ENCODE data around the gene C17orf67.

Gene C17orf67, protein sequence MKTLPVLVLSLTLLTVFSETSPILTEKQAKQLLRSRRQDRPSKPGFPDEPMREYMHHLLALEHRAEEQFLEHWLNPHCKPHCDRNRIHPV

DNA sequence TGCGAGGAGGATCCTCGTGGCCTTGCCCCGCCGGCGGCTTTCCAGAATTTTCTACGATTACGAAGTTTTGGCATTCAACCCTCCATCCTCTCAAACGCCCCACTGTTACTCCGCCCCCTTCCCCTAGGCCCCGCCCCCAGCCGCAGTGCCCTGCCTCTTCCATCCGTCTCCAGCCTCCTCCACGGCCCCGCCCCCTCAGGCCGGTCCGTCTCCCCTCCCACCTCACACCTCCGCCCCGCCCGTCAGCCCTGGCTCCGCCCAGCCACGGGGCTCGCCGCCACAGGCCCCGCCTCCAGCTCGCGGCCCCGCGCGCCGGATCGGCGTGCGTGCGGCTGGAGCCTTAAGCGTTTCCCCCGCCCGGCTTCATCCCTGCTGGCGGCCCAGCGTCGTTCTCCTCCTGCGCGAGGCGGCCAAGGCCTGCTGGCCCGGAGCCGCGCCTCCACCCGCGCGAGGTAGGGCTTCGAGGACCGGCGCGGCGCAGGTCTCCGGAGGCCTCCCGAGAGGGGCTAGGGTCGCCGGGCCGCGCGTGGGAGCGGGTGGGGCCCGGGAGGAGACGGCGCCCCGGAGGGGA, at the start of gene C17orf67, which contains the start of gene DGKE:
Gene C17orf67, minus strand, starts transcription at position 112 of the 571 bp plus-strand sequence. CDS start 18,110 bp downstream, outside the sequence.
Gene DGKE, plus strand, starts transcription at position 343 of the 571 bp plus-strand sequence. CDS start 645 bp downstream, outside the sequence.
- FAIRE-seq = no peak

DNA sequence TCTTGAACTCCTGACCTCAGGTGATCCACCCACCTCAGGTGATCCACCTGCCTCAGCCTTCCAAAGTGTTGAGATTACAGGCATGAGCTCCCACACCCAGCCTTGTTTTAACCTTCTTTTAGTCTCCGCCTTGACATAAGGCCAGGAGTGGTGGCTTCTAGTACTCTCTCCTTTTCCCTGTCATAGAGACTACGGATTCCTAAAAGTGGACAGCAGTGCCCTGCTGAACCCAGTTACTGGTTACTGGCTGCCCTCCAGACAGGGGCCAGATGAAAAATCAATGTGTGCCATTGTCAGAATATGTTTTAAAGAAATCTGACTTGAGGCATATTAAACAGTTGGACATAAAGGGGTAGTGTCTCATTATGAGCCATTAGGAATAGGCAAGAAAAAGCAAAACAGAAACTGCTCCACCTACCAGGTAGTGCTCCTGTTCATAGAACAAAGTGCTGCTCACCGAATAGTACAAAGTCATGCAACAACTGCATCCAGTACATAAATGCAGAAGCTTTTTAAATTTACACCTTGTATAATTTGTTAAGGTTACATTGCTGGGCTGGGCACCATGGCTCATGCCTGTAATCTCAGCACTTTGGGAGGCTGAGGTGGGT, 48.1 kb upstream of the C17orf67 start:
- FAIRE-seq = no peak

DNA sequence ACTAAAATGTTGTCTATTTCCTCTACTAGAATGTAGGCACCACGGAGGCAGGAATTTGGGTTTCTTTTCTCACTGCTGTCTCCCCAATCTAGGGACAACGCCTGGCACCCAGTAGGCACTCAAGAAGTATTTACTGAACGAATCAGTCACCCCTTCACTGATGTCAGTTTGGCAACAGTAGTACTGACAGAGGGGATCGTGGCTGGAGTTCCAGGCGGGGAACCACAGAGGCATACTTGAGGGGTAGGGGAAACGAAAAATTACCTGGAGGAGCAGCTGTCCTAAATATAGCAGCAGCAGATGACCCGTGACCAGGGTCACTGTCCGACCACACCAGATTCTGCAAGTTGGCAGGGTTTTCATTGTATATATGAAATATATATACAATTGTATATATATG, 46.9 kb upstream of the C17orf67 start:
- no peak for FAIRE-seq

DNA sequence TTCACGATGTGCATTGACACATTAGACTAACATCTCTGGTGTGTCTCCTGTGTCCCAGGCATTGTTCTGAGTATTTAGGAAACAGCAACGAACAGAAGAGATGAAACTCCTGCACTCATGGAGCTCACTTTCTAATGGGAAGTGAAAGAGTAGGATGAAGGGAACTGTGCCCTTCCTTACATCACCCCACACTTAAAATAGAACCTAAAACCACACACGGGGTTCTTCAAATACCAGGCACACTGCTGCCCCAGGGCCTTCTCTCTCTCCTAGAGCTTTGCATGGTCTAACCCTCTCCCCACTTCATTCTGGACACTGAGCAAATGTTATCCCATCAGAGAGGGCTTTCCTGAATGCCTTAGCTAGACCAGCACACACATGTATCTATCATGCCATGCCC, 46.4 kb upstream of the C17orf67 start:
- no peak for FAIRE-seq

DNA sequence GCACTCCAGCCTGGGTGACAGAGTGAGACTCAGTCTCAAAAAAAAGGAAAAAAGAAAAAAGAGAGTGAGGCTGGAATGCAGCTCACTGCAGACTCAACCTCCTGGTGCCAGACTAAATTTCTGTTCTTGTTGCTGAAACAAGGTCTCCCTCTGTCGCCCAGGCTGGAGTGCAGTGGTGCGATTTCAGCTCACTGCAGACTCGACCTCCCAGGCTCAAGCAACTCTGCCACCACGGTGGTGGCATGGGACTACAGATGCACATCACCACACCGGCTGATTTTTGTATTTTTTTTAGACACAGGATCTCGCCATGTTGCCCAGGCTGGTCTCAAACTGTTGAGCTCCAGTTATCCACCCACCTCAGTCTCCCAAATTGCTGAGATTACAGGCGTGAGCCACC, 45.6 kb upstream of the C17orf67 start:
- no peak for FAIRE-seq

DNA sequence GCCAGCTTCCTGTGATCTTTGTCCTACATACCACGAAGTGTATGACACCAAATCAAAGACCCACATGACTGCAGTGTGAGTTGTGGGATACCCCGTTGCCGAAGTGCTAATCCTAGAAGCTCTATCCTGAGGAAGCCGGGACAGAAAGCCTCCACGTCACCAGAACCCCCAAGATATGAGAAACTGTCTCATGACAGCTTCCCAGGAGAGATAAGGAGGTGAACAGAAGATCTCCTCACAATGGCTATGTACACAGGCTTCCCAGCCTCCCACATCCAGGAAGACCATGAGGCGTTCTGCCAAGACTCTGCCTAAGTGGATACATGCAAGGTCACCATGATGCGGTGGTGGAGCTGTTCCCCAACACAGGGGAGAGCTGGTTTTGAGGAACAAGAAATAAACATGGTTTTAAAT, 43.1 kb upstream of the C17orf67 start:
- FAIRE-seq = no peak

DNA sequence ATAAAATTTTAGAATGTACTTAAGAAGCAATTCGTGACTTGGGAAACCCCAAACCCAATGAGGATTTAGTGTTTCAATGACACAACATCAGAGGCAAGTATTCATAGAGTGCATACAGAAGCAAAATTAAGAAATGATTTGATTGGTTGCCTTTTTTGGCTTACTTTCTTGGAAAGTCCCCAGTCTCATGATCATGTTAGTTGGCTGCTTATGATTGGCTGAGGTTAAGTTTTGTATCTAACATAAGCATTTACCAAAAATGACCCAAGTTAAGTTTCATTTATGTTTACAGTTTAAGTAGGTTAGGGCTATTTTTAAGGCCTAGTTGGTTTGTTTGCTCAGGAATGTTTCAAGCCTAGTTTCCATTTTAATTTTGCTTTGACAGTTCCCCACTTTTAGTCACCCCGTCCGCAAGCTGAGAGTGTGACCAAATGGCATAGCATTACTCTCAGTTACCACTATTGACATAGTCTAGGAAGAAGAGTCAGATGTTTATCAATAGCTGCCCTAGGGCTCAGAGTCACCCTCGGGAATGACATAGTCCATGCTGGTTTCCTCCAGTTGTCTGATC, 36.4 kb upstream of the C17orf67 start:
- FAIRE-seq = no peak

DNA sequence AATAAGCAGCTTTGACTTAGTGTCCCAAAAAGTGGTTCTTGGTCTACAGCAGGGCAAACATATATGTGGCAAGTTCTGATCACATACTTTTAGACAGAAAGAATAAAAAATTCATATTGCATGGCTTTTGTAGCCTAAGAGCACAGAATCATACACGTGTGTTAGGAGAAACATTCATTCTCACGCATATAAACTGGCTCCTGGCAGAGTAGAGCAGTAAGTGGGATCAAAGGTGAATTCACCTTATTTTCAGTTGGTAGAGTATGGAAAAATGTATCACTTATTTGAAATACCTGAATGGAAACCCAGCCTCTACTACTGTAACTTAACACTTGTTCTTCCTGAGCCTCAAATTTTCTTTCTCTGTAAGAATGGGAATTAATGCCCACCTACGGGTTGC, 35.0 kb upstream of the C17orf67 start:
- FAIRE-seq = no peak

DNA sequence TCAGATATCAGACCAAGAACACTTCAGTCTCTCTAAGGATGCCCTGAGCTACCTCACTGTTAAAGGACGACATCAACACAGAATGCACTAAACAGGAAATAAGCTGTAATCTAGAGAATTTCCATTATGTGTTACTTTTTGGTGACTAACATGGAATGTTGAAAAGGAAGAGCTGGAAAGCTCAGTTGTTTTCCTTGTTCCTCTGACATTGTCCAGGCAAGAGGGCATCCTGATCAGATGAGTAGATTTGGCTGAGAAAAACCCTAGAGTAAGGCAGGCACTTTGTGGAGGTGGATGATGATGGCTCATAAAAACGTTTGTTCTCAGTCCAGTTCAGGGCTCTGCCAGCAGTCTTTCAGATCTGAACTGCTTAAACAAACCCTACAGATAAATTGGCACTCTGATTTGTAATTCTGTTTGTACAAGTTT, 34.2 kb upstream of the C17orf67 start:
- FAIRE-seq = no peak

DNA sequence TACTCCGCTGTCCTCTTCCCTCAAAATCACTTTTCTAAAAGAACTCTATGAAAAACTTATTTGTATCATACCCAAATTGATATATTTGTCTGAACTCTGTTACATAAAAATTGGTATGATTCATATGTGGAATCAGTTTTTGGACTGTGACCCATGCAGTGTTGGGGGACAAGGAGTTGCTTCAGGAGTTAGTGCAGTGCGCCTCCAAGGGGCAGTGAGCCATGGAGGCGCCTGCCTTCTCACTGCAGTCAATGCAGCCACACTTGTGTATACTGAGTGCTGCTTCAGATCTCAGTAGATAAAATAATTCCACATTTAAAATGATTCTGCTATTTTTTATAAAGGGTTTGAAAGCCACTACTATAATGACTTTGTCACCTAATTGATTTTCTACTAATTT, 32.8 kb upstream of the C17orf67 start:
- FAIRE-seq = no peak

DNA sequence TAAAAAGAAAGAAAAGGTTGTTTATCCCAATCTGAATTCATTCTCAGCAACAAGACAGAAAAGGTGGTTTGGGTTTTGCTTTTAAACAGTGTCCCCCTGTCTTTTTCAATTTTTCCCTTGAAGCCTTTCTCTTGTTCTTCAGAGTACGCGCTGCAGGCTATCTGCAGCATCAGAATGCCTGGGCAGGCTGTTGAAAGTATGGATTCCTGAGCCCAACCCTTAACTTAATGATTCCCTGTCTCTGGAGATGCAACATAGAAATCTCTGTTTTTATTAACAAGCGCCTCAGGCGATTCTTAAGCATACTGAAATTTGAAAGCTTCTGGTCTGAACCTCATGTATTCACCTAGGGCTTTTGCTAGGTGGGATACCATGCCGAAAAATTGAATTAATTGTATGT, 32.4 kb upstream of the C17orf67 start:
- FAIRE-seq = no peak

DNA sequence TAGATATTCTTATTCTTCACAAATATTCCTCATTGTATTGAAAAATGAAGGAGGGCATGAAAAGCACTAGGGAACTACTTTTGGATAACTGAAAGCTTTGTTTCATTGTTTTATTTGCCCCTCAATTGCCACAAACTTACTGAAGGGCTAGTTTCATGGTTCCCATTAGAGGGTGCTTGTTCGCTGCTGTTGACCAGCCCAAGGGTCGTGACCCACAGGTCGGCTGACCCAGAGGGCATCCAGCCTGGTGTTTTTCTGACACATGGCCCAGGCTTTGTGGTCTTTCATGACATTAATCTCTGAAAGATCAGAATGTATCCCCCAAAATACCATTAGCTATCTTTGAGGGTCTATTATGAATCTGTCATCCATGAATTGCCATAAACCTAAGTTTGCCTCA, 30.3 kb upstream of the C17orf67 start:
- FAIRE-seq = no peak

DNA sequence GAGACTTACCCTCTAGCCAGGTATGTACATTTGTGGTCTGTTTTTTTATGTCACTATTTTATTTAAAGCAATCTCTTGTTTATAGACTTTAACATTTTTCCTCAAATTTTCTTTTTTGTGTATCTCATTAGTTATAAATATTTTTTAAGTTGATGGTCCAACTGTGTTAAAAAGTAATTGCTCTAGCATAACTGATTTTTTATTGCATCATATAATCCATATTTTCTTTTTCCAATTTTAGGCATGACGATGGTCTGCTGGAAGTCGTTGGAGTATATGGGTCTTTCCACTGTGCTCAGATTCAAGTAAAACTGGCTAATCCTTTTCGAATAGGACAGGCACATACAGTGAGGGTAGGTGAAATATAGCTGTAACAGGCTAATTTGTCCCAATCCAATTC, 28.2 kb upstream of the C17orf67 start:
- FAIRE-seq = no peak

DNA sequence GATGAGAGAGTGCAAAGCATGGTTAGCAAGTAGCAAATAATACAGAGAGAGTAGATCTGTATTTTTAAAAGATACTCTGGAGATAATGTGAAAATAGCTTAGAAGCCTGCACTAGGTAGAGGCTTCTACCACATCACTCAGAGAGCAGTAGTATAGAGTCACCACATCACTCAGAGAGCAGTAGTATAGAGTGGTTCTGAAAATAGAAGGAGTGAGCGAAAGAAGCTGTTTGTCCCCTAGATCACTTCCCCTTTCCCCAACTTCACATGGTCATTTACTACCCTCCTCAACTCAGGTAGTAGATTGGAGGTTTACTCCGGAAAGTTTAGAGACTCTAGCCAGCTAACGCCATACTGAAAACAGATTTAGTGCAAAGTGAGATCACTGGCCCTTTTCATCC, 17.3 kb upstream of the C17orf67 start:
- no peak for FAIRE-seq

DNA sequence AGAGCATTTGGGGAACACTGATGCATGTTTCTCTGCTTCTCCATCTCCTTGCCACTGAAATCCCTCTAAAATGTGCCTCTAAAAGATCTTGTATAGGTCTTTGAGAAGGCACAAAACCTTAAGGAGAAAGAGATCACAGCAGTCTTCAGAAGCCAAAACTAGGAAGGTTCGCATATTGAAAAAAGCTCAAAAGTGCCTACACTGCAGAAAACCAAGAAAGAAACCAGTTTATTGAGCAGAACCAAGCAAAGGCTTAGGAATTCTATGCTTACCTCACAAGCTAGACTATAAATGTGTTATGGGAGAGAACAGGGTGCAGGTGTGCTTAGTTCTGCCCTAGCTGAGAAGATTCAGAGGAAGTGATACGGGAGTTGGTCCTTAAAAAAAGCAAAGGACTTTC, 16.9 kb upstream of the C17orf67 start:
- FAIRE-seq = no peak

DNA sequence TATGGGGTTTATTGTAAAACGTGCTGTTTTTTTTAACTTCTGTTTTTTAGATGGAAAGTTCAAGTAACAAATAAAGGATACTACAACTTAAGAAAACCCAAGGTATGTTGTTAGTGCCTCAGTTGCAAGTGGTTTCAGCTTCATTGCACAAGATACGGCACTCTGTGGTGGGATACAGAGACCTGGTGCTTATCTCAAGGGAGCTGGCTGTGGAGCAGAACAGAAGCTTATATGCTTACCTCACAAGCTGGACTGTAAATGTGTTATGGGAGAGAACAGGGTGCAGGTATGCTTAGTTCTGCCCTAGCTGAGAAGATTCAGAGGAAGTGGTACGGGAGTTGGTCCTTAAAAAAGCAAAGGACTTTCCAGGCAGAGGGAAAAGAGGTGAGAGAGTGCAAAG, 15.4 kb upstream of the C17orf67 start:
- no peak for FAIRE-seq

DNA sequence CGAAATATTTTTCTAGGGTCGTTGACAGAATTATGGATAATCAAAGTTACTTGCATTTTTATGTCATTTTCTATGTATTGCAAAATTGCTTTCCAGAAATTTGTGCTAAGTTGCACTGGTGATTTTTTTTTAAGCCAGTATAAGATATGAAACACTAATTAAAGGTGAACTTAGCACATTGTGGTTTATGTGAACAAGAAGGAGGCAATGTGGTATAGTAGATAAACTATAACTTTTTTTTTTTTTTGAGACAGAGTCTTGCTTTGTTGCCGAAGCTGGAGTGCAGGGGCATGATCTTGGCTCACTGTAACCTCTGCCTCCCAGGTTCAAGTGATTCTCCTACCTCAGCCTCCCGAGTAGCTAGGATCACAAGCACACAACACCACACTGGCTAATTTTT, 13.4 kb upstream of the C17orf67 start:
- no peak for FAIRE-seq

DNA sequence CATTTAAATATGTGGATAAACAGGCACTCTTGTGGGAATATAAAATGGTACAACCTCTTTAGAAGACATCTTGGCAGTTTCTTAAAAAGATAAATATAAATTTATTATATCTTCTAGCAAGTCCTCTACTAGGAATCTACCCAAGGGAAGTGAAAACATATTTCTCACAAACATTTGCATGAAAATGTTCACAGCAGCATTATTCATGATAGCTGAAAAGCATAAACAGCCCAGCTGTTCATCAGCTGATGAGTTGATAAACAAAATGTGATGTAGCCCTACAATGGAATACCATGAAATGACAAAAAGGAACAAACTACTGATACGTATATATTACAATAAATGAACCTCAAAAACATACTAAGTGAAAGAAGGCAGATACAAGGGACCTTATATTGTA, 12.2 kb upstream of the C17orf67 start:
- no peak for FAIRE-seq

DNA sequence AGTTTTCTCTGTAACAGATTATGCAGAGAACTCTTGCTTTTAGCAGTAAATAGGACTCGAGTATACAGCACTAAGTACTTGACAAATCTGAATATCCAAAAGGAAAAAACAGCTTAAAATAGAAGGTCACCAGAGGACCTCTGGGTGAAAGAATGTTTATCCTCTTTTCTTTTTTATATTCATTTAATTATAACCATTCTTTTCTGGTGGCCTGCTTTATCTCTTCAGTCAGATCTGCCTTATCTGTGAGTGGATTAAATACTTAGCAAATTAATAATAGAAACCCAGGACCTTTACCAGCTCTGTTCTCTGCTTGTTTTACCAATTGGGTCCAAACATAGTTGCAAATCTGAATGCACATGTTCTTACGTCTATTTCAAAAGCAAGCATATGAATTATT, 8.9 kb upstream of the C17orf67 start:
- FAIRE-seq = no peak

DNA sequence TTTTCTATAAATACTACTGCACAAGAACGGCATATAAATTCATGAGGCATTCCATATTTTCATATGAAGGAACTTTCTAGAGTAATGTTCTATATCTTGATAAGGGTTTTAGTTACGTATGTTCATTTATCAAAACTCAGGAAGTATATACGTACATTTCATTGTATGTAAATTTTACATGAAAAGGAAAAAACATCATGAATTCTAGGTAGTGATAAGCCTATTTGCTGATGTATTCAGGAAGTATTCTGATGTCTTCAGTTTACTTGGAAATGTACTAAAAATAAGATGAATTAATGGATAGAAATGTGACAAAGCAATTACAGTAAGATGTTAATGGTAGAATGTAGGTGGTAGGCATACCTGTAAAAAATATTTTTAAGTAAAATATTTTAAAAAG, 5.0 kb upstream of the C17orf67 start:
- FAIRE-seq = no peak

DNA sequence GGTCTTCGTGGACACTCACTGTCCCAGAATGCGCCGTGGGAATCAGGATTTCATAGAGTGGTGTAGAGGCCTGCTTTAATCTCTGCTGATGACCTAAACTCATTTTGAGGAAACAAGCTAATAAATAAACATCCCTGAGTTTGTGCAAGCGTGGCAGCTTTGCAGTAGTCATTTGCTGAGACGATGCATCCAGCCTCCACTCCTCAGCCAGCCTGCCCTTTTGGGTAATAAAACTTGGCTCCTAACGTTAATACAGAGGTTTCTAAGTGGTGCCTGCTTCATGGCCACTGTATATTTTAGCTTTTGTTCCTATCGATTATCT, 1.5 kb upstream of the C17orf67 start:
- no peak for FAIRE-seq

DNA sequence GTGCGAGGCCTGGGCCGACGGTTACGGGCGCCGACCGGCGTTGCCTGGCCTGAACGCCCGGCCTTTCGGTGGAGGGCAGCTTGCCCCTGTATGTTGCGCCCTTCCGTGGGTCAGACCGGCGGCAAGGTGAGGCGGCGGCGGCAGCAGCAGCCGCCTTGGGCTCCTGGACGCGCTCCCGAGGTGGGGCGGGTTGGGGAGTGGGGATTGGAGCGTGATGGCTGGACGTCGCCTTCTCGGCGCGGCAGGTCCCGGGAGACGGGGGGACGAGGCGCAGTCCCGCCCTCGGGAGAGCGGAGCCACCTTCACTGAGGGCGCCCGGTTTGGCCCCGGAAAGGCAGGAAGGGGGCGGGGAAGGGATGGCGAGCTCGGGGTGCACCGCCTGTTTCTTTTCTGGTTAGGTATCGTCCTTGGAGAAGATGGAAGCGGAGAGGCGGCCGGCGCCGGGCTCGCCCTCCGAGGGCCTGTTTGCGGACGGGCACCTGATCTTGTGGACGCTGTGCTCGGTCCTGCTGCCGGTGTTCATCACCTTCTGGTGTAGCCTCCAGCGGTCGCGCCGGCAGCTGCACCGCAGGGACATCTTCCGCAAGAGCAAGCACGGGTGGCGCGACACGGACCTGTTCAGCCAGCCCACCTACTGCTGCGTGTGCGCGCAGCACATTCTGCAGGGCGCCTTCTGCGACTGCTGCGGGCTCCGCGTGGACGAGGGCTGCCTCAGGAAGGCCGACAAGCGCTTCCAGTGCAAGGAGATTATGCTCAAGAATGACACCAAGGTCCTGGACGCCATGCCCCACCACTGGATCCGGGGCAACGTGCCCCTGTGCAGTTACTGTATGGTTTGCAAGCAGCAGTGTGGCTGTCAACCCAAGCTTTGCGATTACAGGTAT, 902 bp upstream of the C17orf67 start:
- FAIRE-seq = no peak

DNA sequence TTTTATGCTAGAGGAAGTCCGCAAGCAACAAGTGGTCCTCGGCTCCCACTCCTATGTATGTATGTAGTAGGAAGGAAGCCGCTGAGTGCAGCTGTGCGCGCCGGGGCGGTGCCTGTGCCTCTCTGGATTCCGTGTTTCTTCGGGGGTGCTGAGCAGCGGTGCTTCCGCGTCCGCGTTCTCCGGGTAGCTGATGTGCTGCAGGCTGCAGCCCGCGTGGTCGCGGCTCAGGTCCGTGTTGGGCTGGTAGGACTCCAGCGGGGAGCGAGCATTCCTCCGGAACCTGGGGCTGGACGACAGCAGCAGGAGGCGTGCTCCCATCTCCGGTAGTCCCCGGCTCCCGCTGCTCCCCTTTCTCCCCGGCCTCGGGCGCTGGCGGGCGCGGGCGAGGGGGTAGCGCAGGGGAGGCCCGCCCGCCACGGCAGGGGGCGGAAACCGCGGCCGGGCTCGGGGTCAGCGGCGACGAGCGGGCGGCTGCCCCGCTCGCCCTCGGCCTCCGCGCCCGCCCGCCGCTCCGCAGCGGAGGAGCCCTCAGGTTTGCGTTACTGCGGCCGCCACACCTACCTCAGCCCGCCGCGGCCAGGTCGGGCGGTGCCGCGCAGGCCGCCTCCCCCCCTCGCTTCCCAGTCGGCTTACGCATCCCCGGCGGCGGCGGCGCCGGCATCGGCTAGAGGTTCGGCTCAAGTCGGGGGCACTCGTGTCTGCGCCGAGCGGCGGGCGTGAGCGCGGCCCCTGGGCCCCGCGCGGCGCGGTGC, 487 bp downstream of the C17orf67 start:
- no peak for FAIRE-seq
